Measurements from ENCODE around the gene IL7R.

GRCh38 chr5:35852773-35853172, 3.9 kb upstream of the IL7R start:
- no peak for TF ChIP-seq ZNF777 (CRISPR knock-in tag; IDR thresholded peaks at IDR 0.05)
- no peak for TF ChIP-seq ZNF251 (CRISPR knock-in tag; IDR thresholded peaks at IDR 0.05)
- TF ChIP-seq CTCF (CRISPR knock-in tag; IDR thresholded peaks at IDR 0.05) = no peak
- no peak for TF ChIP-seq EP300 (IDR thresholded peaks at IDR 0.05; ENCODE audit: low read depth in 2 of 2, low read length in 2 of 2)
- TF ChIP-seq EP300 (CRISPR knock-in tag; IDR thresholded peaks at IDR 0.05; ENCODE audit: borderline replicate concordance) = no peak
- TF ChIP-seq NCOA2 (CRISPR knock-in tag; IDR thresholded peaks at IDR 0.05) = no peak

All from HepG2 (cell line).